ENCODE measurements around the gene KCNK6.

- TF ChIP-seq POLR2A (IDR thresholded peaks at IDR 0.05), result peak in 1 of 2 donors; percentile 75
- TF ChIP-seq, protein P1, sequence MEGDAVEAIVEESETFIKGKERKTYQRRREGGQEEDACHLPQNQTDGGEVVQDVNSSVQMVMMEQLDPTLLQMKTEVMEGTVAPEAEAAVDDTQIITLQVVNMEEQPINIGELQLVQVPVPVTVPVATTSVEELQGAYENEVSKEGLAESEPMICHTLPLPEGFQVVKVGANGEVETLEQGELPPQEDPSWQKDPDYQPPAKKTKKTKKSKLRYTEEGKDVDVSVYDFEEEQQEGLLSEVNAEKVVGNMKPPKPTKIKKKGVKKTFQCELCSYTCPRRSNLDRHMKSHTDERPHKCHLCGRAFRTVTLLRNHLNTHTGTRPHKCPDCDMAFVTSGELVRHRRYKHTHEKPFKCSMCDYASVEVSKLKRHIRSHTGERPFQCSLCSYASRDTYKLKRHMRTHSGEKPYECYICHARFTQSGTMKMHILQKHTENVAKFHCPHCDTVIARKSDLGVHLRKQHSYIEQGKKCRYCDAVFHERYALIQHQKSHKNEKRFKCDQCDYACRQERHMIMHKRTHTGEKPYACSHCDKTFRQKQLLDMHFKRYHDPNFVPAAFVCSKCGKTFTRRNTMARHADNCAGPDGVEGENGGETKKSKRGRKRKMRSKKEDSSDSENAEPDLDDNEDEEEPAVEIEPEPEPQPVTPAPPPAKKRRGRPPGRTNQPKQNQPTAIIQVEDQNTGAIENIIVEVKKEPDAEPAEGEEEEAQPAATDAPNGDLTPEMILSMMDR (IDR thresholded peaks at IDR 0.05), result no peak
These were observed 54.9 kb downstream of the KCNK6 start, which contains the start of gene PSMD8 for GRCh38 chr19:38374332-38375097.

Data from lower leg skin (tissue), 3 donors.